H7 (cell line): ENCODE data around the gene ANKS1A. TPM values are rescaled to one million over a fixed set of nuclear protein-coding genes. Genes with fewer than 3 reads are reported as not detected.

Source experiments
- DNase-seq: peaks from one replicate; pipeline ENCODE4 v3.0.0; 2012
- H3K27me3 ChIP-seq: 2 replicates; pipeline ENCODE4 v1.6.0; 2011; ENCODE audit warnings: mild to moderate bottlenecking, low read length; ENCODE audit not compliant: control insufficient read depth, insufficient read depth
- H3K36me3 ChIP-seq: replicated peaks from 2 replicates; pipeline ENCODE4 v1.5.1; 2011; ENCODE audit warnings: low read length; ENCODE audit not compliant: control insufficient read depth, insufficient read depth
- H3K4me3 ChIP-seq: 2 replicates; pipeline ENCODE4 v1.5.1; 2011; ENCODE audit warnings: low read depth, mild to moderate bottlenecking, control low read depth, low read length, moderate library complexity; ENCODE audit not compliant: insufficient read depth
- total RNA-seq: library from RNA; depleted of rRNA; stranded (reverse); fragments of >200 nt; shearing (Covaris generic); gene quantifications from 2 replicates; pipeline ENCODE4 v1.2.3, GENCODE V29; 2014

Gene ANKS1A
- total RNA-seq, 1 experiment from 2014 or later, result 22.4 TPM

DNA sequence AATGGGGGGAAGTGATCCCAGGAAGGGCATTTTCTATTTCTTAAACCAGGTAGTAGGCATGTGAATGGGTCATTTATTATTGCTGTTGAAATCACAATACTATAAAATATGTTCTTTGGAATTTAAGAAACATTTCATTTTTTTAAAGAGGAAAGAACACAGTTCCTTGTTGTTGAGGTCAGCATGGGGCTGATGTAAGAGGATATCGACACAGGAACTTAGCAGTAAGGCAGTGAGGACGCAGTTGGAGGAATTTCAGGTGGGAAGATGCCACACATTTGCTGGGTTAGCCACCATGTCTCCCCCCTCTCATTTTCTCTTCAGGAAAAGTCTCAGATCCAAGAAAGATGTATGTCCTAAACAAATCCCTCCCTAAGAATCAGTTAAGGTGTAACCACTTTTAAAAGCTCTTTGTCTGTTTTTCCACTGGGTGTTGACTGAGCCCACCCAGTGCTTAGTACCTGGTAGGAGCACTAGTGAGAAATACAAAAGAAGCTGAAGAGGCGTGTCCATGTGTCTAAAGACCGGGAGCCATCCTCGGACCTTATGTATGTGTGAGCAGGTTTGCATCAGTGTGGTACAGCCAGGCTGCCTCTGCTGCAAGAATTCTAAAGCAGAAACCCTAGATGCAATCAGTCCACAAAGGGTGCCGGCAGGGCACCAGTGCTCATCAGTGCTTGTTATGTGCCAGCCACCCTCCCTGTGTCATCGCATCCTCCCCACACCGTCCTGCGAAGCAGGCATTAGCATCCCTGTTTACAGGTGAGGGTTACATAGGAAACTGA, 153.2 kb downstream of the ANKS1A start:
- H3K4me3 ChIP-seq, result no peak overlapping the region
- H3K27me3 ChIP-seq, result no peaks in the 10 kb centered on the region
- no peaks in the 10 kb centered on the region for H3K36me3 ChIP-seq
- DNase-seq, result no peak

DNA sequence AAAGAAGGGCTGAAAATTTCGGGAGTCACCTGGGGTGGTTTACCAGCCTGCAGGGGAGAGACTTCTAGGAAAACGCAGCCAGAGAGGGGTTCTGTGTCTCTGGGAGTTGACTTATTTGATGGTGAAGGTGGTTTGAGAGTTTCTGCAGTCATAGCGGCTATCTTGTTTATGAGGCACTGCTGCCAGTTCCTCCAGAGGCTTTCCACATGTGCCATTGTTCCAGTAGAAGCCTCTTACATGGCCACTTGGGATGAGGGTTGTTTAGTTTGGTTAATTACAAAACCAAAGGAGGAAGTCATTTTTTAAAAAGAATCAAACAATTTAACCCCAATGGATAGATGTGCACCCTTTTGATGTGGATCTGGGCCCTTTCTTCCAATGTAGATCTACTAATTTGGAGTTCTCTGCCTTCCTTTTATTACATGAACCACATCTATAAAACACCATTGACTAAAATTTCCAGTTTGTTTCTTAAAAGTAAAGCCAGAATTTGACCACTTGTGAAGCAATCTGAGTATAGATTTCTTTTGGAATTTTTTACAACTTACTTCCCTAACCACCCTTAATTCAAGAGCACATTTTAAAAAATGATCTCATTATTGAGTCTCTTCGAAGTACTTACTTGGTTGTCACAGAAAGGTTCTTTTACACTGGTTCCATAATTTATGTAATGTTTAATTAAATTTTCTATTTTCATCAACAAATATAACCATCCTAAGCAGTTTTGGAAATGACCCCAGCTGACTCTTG, 154.5 kb downstream of the ANKS1A start:
- DNase-seq, result no peak
- Histone ChIP-seq H3K27me3 (no peaks in the 10 kb centered on the region), H3K4me3 (no peak overlapping the region), H3K36me3 (no peaks in the 10 kb centered on the region)

- Histone ChIP-seq H3K4me3 (no peak overlapping the region), H3K36me3 (no peaks in the 10 kb centered on the region), H3K27me3 (no peaks in the 10 kb centered on the region)
- no peak for DNase-seq
These were observed 155.2 kb downstream of the ANKS1A start for GRCh38 chr6:35044145-35044745.

GRCh38 chr6:35044761-35045421, 155.8 kb downstream of the ANKS1A start:
- Histone ChIP-seq H3K36me3 (no peaks in the 10 kb centered on the region), H3K4me3 (no peak overlapping the region), H3K27me3 (no peaks in the 10 kb centered on the region)
- no peak for DNase-seq

- Histone ChIP-seq H3K4me3 (no peak overlapping the region), H3K36me3 (no peaks in the 10 kb centered on the region), H3K27me3 (no peaks in the 10 kb centered on the region)
- DNase-seq, result no peak
These were observed 157.0 kb downstream of the ANKS1A start for GRCh38 chr6:35046103-35046502.

GRCh38 chr6:35046862-35047261, 157.8 kb downstream of the ANKS1A start:
- no peak for DNase-seq
- no peak overlapping the region for H3K4me3 ChIP-seq
- H3K27me3 ChIP-seq, result no peaks in the 10 kb centered on the region
- no peaks in the 10 kb centered on the region for H3K36me3 ChIP-seq

DNA sequence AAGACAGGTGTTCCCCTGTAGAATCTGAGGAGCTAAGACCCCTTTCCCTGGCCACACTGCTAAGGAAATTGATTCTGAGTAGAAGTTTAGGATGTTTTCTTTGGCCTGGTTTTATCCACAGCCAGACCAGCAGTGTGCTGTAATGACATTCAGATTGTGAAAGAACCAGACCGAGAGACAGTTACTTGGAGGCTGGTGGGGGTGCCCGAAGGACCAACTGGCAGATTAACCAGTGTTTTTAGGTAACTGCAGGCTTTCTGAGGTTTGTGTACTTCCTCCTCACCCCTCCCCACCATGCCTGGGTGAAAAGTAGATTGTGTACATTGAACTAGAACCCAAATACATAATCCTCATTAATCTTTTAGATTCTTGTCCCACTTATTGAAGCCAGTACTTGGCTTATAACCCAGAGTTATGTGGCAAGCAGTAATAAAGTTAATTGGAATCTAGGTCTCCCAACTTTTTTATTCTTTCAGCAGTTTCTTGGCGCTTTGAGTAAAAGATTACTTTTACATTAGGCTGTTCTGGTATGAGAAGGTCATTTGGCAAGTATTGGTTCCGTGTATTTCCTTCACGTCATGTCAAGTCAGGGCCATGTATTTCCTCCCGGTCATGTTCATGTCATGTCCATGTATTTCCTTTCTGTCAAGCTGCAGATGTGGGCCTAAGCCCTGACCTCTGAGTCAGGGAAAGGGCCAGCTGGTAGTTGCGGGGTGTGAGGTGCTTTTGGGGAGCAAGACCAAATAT, 158.4 kb downstream of the ANKS1A start:
- H3K4me3 ChIP-seq, result no peak overlapping the region

DNA sequence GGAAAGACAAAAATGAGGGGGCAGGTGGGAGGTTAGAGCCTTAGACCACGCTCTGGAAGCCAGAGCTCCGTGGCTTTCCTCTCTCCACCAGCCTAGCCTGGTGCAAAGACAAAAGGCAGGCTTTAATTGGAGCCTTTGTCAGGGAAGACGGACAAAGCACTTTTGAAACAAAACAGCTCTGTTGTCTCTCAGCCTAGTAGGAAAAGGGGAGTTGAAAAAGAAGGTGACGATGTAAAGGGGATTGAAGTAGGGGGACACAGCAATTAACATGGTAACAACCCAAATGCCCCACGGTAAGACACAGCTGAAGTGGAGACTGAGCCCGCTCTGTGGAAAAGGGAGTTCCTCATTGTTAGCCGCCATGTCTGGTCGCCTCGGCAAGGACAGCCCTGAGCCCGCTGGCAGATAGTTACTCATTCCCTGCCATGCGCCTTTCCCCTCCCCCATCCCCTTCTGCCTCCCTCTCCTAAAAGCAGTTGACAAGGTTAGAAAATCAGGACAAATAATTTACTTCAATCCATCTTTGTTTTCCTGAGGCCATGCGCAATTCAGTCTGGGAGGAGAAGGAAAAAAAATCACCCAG, 159.1 kb downstream of the ANKS1A start:
- Histone ChIP-seq H3K36me3 (no peaks in the 10 kb centered on the region), H3K4me3 (no peak overlapping the region), H3K27me3 (no peaks in the 10 kb centered on the region)
- peak; percentile 67 for DNase-seq

More for the DNA sequence above, 158.4 kb downstream of the ANKS1A start:
- H3K36me3 ChIP-seq, result no peaks in the 10 kb centered on the region
- no peaks in the 10 kb centered on the region for H3K27me3 ChIP-seq
- DNase-seq, result no peak

- H3K4me3 ChIP-seq, result no peak overlapping the region
- H3K36me3 ChIP-seq, result no peaks in the 10 kb centered on the region
- H3K27me3 ChIP-seq, result no peaks in the 10 kb centered on the region
- DNase-seq, result peak; percentile 72
These were observed 159.6 kb downstream of the ANKS1A start for GRCh38 chr6:35048631-35049083.

- Histone ChIP-seq H3K27me3 (no peaks in the 10 kb centered on the region), H3K4me3 (no peak overlapping the region), H3K36me3 (no peaks in the 10 kb centered on the region; the same call in 1 of the 2 replicates)
- DNase-seq, result no peak
These were observed 160.2 kb downstream of the ANKS1A start for GRCh38 chr6:35049156-35049735.

GRCh38 chr6:35049900-35050756, 161.1 kb downstream of the ANKS1A start:
- no peaks in the 10 kb centered on the region for H3K27me3 ChIP-seq
- no peak overlapping the region for H3K4me3 ChIP-seq
- H3K36me3 ChIP-seq, result peaks cover 3% of the 10 kb centered on the region
- peak; percentile 47 for DNase-seq

DNA sequence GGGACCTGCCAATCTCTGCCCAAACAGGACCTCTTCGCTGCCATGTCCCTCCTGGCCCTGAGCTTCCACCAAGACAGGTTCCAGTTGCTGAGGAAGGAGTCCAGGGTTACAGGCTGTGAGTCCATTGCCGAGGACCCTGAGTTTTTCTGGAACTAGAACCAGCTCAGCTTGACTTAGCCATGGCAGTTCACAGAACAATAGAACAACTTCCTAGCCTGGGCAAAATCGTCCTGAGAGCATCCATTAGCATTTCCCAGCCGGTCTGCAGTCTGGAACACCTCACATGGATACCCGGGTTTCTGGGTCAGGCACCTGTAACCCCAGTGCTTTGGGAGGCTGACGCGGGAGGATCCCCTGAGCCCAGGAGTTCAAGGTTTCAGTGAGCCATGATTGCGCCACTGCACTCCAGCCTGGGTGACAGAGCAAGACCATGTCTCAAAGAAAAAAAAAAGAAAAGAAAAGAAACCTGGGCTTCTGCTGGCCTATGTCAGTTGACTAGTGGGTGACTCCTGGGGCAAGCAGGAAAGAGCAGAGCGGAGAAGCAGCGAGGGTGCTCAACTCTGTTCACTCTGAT, 161.8 kb downstream of the ANKS1A start:
- Histone ChIP-seq H3K27me3 (no peaks in the 10 kb centered on the region), H3K36me3 (peaks cover 5% of the 10 kb centered on the region), H3K4me3 (no peak overlapping the region)
- DNase-seq, result no peak
